ENCODE measurements around the gene FNDC10.
"Not testable (repeated sequence)": the region's sequence is repeated elsewhere in the genome, so short reads cannot be mapped to it uniquely, and the experiment has no call there.

Gene FNDC10

DNA sequence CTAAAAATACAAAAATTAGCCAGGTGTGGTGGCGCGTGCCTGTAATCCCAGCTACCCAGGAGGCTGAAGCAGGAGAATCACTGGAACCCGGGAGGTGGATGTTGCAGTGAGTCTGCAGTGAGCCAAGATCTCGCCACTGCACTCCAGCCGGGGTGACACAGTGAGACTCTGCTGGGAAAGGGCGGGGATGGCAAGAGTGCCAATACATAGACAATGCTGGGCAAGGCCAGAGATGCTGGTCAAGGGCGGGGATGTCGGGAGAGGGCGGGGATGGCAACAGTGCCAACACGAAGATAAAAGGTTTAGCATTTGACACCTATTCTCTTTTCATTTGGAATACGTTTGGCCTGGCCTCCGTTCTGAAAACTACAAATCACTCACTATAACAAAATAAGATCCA, 36.2 kb downstream of the FNDC10 start:
- no peak for DNase-seq

DNA sequence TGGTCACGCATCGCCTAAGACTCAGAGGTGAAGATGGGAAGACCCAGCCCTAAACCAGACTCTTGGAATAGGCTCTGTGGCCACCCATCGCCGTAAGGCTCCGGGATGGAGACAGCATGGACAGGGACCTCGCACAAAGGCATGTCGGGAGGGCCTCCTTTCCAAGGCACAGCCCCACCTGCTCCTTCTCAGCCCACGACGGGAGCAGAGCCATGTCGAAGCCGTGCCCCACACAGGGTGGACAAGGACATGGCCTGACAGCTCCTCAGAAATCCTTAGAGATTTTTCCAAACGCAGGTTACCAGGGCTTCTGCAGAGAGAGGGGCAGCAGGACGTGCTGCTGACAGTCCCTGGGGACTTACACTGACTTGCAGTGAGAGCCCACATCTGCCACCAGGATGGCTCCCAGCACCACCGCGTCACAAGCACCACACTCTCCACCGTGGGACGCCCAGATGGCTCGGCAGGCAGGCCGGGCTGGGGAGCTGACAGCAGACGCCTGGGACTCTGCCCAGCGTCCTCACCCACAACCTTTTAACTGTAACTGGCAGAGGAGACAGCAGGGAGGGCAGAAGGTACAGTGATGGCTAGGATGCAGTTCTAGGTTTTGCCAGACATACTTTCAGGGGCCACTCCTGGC, 37.3 kb downstream of the FNDC10 start:
- no peak for DNase-seq

DNA sequence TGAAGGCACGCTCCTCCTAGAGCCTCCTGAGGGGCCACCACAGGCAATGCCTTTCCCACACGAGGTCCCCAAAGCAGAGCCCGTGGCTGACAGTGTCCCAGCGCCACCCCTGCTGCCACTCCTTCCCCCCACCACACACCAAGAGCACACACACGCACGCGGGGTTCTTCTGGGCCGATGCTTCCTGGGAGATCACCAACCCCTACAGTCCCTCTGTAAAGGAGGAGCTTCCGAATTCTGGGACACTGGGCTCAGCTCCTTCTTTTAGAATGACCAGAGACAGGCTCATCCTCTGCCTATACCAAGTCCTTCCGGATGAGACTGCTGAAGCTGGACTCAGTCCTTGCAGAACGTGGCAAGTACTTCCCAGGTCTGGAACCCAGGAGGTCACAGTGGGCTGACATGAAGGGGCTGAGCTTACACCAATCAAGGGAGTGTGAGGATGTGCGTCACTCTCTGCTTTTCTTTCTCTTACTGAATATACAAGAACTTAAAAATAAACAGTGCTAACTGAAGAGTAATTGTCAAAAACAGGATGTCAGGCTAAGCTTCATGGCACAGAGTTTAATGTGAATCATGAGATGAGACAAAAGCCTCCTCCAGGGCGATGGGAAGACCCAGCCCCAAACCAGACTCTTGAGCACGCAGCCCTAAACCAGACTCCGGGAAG, 38.0 kb downstream of the FNDC10 start:
- DNase-seq, result no peak

DNA sequence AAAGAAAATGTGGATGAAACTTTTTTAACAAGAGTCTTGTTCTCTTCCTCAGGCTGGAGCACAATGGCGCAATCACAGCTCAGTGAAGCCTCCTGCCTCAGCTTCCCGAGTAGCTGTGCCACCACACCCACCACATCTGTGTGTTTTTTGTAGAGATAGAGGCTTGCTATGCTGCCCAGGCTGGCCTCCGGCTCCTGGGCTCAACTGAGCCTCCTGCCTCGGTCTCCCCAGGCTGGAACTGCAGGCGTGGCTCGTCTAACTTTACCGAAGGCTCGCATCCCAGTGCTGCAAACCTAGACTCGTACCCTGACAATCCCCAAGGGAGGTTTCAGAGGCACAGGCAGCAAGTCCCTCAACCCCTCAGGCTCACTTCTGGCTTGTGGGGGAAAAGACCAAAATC, 39.8 kb downstream of the FNDC10 start:
- no peak for DNase-seq

DNA sequence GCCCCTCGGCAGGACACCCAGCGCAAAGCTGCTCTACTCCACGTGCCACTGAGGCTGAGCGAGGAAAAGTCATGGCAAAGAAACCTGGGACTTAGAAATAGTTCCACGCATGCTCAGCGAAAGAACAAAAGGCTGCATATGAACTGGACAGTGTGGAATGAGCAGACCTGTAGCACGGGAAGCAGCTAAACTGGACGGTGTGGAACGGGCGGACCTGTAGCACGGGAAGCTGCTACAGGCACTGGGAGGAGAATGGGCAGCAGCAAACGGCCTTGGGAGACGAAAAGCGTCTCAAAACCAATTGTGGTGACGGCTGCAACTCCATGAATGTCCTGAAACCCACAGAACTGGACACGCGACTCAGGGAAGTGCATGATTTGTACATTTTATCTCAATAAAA, 40.9 kb downstream of the FNDC10 start:
- no peak for DNase-seq

GRCh38 chr1:1558591-1558990, 41.3 kb downstream of the FNDC10 start:
- no peak for DNase-seq

DNA sequence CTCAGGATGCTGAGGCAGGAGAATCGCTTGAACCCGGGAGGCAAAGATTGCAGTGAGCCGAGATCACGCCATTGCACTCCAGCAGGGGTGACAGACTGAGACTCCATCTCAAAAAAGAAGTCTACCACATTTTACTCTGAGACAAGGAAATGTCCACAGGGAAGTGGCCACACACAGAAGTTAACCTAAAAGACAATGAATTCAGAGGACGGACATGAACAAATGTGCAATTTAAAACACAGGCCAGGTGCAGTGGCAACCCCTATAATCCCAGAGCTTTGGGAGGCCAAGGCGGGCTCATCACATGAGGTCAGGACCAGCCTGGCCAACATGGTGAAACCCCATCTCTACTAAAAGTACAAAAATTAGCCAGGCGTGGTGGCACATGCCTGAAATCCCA, 42.2 kb downstream of the FNDC10 start:
- not testable (repeated sequence) for DNase-seq

DNA sequence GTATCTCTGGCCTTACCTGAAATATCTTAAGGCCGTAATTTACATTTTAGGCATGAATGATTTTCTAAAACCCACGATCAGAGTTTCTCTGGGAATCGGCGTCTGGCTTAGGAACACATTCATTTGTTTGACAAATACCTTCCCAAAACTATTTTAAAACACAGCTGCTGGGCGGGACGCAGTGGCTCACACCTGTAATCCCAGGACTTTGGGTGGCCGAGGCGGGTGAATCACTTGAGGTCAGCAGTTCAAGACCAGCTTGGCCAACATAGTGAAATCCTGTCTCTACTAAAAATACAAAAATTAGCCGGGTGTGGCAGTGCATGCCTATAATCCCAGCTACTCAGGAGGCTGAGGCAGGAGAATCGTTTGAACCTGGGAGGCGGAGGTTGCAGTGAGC, 43.0 kb downstream of the FNDC10 start:
- DNase-seq, result not testable (repeated sequence)

GRCh38 chr1:1556505-1556904, 43.4 kb downstream of the FNDC10 start:
- no peak for DNase-seq

GRCh38 chr1:1554926-1555915, 44.7 kb downstream of the FNDC10 start:
- DNase-seq, result no peak

DNA sequence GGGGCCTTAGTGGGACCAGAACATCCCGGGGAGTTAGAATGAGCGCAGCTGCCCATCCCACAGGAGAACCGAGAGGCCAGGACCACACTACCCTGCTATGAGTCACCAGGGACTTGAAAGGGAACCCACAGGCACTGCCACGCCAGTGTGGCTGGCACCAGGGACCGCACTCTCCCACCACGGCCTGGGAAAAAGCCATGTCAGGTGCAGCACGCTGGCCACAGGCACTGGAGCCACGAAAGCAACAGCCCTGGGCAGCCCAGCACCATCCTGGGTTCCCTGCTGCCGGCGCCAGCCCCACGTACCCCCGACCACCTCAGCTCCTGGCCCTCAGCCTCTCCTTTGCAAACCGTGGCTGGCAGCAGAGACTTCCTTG, 45.4 kb downstream of the FNDC10 start:
- no peak for DNase-seq

- DNase-seq, result no peak
Measured at GRCh38 chr1:1553821-1554494, 46.0 kb downstream of the FNDC10 start.

GRCh38 chr1:1552263-1552639, 47.7 kb downstream of the FNDC10 start:
- no peak for DNase-seq

DNA sequence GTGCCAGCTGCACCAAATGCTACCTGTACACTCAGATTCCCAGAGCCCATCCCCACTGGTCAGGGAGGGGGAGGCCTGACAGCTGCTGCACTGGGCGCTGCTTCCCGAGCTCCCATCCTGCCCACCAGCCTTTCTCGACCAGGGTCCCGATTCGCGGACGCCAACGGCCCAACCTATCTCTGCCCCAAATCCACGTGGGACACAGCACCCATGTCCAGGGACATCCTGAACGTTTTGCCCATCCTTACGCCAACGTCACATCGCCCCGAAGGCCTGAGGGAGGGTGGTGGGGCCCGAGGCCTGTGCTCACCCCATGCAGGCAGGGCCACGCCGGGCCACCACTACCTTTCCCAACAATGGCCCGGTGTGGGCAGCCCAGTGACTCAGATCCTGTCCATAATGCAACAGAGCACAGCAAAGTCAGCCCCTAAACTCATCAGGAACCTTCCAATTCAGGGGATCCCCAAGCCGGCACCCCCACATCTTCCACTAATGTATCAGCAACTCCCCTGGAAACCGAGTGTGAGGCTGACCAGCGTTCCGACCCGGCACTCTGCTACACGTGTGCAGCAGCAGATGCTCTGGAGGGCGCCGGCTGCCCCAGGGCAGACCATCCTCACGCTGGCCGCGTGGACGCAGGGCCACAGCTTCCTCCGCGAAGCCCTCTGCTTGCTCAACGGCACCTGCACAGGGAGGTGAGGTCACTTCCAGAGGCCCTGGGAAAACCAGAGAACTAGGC, 48.2 kb downstream of the FNDC10 start:
- DNase-seq, result no peak

DNA sequence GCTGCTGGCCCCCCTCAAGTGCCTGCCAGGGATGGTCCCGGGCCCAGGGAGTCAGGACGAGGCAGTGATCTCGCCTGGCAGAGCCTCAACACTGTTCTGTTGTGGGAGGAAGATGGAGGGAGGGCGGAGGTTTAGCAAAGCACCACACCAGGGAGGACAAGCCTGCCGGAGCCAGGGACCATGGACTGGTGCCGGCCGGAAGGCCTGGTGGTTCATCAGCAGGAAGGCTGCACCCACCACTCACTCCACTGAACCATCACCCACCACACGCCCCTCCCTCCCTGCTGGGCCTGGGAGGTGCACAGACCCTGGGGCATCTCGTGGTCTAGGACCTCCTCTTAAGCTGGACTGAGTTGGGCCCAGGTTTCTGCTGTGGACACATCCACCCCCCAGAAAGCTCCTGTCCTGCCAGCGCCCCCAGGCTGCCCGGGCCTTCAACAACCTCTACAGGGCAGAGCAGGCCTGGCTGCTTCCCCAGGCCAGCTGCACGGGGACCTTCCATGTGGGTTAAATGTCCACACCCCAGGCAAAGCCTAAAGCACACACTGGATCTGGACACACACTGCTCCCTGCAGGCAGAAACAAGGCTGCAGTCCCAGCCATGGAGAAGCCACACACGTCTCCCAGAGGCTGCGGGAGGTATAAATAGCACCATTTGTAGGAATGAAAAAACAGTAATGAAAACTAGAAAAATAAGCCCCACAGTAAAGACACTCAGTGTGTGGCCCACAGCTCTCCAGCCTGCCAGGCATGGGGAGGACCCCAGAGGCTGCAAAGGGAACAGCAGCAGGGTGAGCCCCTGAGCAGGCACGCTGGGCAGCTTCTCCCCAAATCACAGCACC, 49.1 kb downstream of the FNDC10 start:
- no peak for DNase-seq

GRCh38 chr1:1550087-1550486, 49.8 kb downstream of the FNDC10 start:
- no peak for DNase-seq

GRCh38 chr1:1548591-1548990, 51.3 kb downstream of the FNDC10 start:
- no peak for DNase-seq

Data from RPMI8226 (cell line).